BE2C (cell line): Measurements from ENCODE around the gene CLK4.

Source experiments
- DNase-seq: peaks from one replicate; pipeline ENCODE4 v3.0.0-alpha.2; 2020
- H3K27me3 ChIP-seq: fragments of 250-450 bp; sonication (Bioruptor Pico); 2 replicates; pipeline ENCODE4 v1.5.1; 2020; ENCODE audit warnings: mild to moderate bottlenecking
- H3K36me3 ChIP-seq: fragments of 250-450 bp; sonication (Bioruptor Pico); 2 replicates; pipeline ENCODE4 v1.5.1; 2020; ENCODE audit warnings: mild to moderate bottlenecking
- H3K4me1 ChIP-seq: fragments of 250-450 bp; sonication (Bioruptor Pico); 2 replicates; pipeline ENCODE4 v1.5.1; 2020
- H3K4me3 ChIP-seq: 2 replicates; pipeline ENCODE4 v1.5.1; 2011; ENCODE audit warnings: low read depth, low read length
- H3K9me3 ChIP-seq: fragments of 250-450 bp; sonication (Bioruptor Pico); 2 replicates; pipeline ENCODE4 v1.5.1; 2020
- TF ChIP-seq, protein P1 (sequence below): IDR thresholded peaks from 2 replicates; pipeline ENCODE4 v1.5.1; 2012; ENCODE audit warnings: mild to moderate bottlenecking, low read depth, low read length

CLK4 gene

GRCh38 chr5:178642351-178642909 lies 15.6 kb upstream of the CLK4 start:
- Histone ChIP-seq H3K27me3 (no peaks in the 10 kb centered on the region), H3K36me3 (no peaks in the 10 kb centered on the region), H3K4me1 (peaks cover 10% of the 10 kb centered on the region), H3K9me3 (no peaks in the 10 kb centered on the region), H3K4me3 (no peak overlapping the region)
- peak; percentile 93 for DNase-seq
- TF ChIP-seq, protein P1, sequence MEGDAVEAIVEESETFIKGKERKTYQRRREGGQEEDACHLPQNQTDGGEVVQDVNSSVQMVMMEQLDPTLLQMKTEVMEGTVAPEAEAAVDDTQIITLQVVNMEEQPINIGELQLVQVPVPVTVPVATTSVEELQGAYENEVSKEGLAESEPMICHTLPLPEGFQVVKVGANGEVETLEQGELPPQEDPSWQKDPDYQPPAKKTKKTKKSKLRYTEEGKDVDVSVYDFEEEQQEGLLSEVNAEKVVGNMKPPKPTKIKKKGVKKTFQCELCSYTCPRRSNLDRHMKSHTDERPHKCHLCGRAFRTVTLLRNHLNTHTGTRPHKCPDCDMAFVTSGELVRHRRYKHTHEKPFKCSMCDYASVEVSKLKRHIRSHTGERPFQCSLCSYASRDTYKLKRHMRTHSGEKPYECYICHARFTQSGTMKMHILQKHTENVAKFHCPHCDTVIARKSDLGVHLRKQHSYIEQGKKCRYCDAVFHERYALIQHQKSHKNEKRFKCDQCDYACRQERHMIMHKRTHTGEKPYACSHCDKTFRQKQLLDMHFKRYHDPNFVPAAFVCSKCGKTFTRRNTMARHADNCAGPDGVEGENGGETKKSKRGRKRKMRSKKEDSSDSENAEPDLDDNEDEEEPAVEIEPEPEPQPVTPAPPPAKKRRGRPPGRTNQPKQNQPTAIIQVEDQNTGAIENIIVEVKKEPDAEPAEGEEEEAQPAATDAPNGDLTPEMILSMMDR: no peak

DNA sequence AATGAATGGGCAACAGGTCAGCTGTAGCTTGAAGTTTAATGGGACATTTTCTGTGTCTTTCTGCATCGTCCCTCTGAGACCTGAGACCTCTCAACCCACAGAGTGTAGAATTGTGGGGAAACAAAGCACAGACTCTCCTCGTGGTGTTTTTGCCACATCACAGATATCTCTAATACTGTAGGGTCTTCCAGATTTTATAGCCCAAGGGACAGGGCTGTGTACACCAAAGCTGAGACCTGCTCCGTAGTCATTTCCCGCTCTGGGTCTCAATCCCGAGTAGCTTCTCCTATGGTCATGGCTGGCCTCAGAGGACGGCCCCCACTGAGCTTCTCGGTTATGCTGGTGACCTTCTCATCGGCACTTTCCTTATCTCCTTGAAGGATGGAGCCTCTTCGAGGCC lies 14.9 kb upstream of the CLK4 start:
- TF ChIP-seq, protein P1: no peak
- Histone ChIP-seq H3K4me1 (peaks cover 10% of the 10 kb centered on the region), H3K9me3 (no peaks in the 10 kb centered on the region), H3K36me3 (no peaks in the 10 kb centered on the region), H3K4me3 (no peak overlapping the region), H3K27me3 (no peaks in the 10 kb centered on the region)
- DNase-seq: no peak

- no peak for DNase-seq
- TF ChIP-seq, protein P1: no peak
- peaks cover 10% of the 10 kb centered on the region for H3K4me1 ChIP-seq
- H3K9me3 ChIP-seq: no peaks in the 10 kb centered on the region
- H3K4me3 ChIP-seq: no peak overlapping the region
- no peaks in the 10 kb centered on the region for H3K27me3 ChIP-seq
- no peaks in the 10 kb centered on the region for H3K36me3 ChIP-seq
Measured at GRCh38 chr5:178640331-178641045, 13.6 kb upstream of the CLK4 start.

DNA sequence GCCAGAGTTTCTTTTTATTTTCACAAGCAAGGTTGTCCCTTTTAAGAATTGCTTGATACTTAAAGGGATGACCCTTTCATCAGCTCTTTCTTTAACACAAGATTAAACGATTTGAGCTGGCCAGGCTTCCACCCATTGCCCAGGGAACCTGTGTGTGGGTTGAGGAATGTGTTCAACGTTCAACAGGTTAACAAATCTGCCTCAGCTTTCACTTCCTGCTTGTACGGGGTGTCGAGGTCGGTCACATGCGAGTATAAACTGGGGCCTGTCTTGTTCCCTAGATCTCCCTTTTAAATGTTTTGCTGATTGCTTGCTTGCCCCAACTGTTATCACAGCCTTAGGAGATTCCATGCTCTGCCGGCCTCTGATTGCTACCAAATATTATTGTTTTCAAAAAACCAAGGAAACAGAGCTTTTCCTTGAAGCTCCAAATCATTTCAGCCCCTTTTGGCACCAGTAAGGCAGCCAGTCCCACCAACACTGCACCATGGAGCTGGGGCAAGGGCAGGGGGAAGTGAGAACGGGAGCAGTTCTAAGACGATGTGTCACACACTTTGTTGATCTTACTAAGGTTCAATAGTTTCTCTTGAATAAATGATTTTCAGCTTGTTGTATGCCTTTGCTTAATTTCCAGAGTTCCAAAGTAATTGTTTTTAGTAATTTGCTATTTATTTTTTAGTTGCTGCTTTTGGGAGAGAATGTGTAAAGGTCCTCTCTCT lies 10.7 kb upstream of the CLK4 start:
- Histone ChIP-seq H3K36me3 (no peaks in the 10 kb centered on the region), H3K9me3 (no peaks in the 10 kb centered on the region), H3K4me3 (no peak overlapping the region), H3K4me1 (peaks cover 5% of the 10 kb centered on the region), H3K27me3 (no peaks in the 10 kb centered on the region)
- DNase-seq: no peak
- TF ChIP-seq, protein P1: no peak

GRCh38 chr5:178632285-178632684 lies 5.4 kb upstream of the CLK4 start:
- Histone ChIP-seq H3K27me3 (no peaks in the 10 kb centered on the region), H3K4me3 (no peak overlapping the region), H3K36me3 (no peaks in the 10 kb centered on the region), H3K4me1 (no peaks in the 10 kb centered on the region), H3K9me3 (no peaks in the 10 kb centered on the region; the same call in 1 of the 2 replicates)
- TF ChIP-seq, protein P1: no peak
- no peak for DNase-seq

DNA sequence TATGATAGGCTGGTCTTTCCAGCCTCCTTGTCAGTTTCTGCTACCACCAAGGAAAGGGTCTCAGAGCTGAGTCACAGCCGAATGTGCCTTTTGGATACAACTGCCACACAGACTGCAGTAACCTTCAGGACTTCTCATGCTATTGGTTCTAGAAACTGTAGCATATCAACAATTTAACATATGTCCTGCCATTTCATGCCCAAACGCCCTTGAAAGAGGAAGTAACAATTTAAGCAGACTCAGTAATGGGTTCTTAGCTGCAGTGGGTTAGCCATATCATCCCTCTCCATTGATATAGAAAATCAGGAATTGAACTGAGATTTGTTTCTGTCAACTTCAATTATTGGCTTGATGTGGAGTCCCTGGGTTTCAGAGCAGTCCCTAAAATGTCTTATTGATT lies 4.1 kb upstream of the CLK4 start:
- DNase-seq: no peak
- no peaks in the 10 kb centered on the region for H3K36me3 ChIP-seq
- H3K9me3 ChIP-seq: no peaks in the 10 kb centered on the region; the same call in 1 of the 2 replicates
- no peak overlapping the region for H3K4me3 ChIP-seq
- no peaks in the 10 kb centered on the region for H3K27me3 ChIP-seq
- TF ChIP-seq, protein P1: no peak
- H3K4me1 ChIP-seq: no peaks in the 10 kb centered on the region
